ENCODE data around the gene RTL10.

RTL10 gene

DNA sequence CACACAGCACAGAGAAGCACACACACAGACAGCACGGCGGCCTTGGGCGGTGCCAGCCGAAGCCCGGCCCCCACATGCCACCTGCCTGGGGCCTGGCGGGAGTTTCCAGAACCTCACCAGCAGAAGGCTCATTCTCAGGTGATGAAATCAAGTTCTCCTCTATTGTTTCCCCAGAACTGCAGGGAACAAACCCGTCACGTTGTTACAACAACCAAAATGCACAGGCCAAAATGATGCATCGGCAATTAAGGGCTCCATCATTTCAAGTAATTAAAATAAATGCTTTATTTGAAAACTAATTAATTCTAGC lies 30.8 kb downstream of the RTL10 start:
- Histone ChIP-seq H3K4me3 (ENCODE audit: low read depth, low read length) (no peak overlapping the region), H3K27me3 (replicated peaks) (no peaks in the 10 kb centered on the region), H3K27ac (no peak overlapping the region), H3K36me3 (replicated peaks) (no peaks in the 10 kb centered on the region)
- in situ Hi-C loops (cut with HindIII; ENCODE audit: low pct_ligation_motif_present, low sequenced_read_pairs) = no loop called here
- no peak for TF ChIP-seq CTCF (IDR thresholded peaks at IDR 0.05; ENCODE audit: low read depth, low read length, missing control alignments)
- DNase-seq = no peak

- no peak for DNase-seq
- H3K27ac ChIP-seq = no peak overlapping the region
- in situ Hi-C loops (cut with HindIII; ENCODE audit: low pct_ligation_motif_present, low sequenced_read_pairs) = no loop called here
Measured at GRCh38 chr22:19823191-19823901, 31.3 kb downstream of the RTL10 start.

DNA sequence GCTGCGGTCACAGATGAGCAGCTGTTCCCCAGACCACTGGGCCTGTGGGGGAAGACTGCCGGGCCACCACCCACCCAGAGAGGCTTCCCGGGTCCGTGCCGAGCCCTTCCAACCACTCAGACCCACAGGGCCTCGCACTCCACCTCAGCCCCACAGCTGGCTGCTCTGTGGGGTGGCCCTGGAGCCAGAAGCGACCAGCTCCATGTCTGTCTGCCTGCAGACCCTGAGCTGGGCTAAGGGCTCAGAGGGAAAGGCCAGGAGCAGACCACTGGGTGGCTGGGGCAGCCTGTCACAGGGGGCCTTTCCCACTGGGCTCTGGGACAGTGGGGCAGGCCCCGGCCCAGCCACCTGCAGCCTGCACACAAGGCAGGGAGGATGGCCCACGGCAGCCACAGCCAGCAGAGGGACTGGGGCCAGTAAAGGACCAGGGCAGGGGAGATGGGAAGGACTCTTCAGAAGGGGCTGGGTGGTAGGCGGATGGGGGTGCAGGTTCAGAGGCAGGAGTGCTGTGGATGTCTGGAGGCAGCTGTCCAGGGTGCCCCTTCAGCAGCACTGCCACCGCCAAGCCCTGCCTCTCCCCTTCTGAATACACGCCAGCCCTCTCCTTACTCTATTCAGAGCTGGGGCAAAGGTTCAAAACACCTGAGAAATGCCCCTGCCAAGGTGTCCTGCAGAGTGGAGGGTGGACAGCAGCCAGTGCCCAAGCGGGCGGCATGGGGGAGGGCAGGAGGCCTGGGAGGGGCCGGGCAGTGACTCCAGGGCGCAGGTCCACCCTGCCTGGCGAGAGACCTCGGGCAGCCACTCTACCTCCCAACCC lies 32.2 kb downstream of the RTL10 start:
- no peak for DNase-seq
- in situ Hi-C loops (cut with HindIII; ENCODE audit: low pct_ligation_motif_present, low sequenced_read_pairs) = no loop called here
- H3K27me3 ChIP-seq (replicated peaks) = no peaks in the 10 kb centered on the region
- no peaks in the 10 kb centered on the region for H3K36me3 ChIP-seq (replicated peaks)
- H3K27ac ChIP-seq = no peak overlapping the region
- no peak overlapping the region for H3K4me3 ChIP-seq (ENCODE audit: low read depth, low read length)
- no peak for TF ChIP-seq CTCF (IDR thresholded peaks at IDR 0.05; ENCODE audit: low read depth, low read length, missing control alignments)

More at GRCh38 chr22:19823191-19823901, 31.3 kb downstream of the RTL10 start:
- Histone ChIP-seq H3K36me3 (replicated peaks) (no peaks in the 10 kb centered on the region), H3K4me3 (ENCODE audit: low read depth, low read length) (no peak overlapping the region), H3K27me3 (replicated peaks) (no peaks in the 10 kb centered on the region)
- no peak for TF ChIP-seq CTCF (IDR thresholded peaks at IDR 0.05; ENCODE audit: low read depth, low read length, missing control alignments)

DNA sequence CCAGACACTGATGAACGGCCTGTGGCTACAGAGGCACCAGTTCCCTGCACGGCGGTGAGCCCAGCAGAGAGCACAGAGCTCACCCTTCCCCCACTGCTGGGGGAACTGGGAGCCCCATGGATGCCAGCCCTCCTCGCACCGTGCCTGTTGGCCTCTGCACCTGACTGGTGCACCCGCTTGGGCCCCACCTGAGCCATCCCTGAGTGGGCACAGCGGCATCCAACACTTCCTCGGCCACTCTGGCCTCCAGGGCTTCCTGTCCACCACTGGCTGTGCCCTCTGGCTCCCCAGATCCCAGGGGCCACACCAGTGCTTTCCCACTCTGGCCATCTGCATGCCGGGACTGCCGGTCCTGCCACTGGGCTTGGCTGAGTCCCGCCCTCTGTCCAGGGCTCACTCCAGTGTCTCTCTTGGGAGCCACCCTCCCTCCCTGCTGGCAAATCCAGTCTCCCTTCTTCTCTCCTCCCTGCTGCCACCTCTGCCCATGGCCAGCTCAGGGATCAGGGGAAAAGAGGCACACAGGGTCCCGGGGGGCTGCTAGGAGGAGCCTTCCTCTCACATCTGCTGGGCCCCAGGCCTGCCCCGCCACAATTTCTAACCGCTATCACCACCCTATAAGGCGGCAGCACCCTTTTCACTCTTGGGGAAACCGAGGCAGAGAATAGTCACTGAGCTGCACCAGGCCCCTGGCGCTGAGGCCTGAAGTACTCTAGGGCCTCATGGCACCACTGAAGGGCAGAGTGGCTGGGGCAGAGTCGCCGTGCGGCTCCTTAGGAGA lies 33.0 kb downstream of the RTL10 start:
- Histone ChIP-seq H3K36me3 (replicated peaks) (no peaks in the 10 kb centered on the region), H3K27me3 (replicated peaks) (no peaks in the 10 kb centered on the region), H3K27ac (no peak overlapping the region), H3K4me3 (ENCODE audit: low read depth, low read length) (no peak overlapping the region)
- no peak for DNase-seq
- in situ Hi-C loops (cut with HindIII; ENCODE audit: low pct_ligation_motif_present, low sequenced_read_pairs) = no loop called here
- TF ChIP-seq CTCF (IDR thresholded peaks at IDR 0.05; ENCODE audit: low read depth, low read length, missing control alignments) = no peak

DNA sequence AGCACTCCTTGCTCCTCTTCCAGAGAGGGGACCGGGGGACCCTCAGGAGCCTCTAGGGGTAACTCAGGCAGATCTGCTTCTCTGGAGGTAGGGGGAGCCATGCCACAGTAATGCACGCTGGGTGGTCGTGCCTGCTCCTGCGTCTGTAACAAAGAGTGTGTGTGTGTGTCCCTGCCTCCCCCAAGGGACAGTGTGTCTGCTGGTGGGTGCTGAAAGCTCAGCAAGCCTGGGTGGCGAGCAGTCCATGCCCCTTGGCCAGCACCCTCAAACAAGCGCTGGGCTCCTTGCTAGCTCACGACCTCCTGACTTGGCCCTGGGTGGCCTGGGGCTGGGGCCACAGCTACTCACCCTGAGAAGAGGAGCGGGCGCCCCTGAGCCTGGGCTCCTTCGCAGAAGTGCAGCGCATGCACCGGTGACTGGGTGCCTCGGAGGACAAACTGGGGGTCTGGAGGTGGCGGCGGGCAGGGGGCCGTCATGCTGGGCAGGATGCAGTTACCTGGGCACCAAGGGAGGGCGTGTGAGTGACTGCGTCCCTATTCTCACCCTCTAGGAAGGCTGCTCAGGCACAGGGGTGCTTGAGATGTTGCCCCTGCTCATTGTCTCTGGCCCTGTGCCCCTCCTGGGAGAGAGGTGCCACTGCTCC lies 33.7 kb downstream of the RTL10 start:
- in situ Hi-C loops (cut with HindIII; ENCODE audit: low pct_ligation_motif_present, low sequenced_read_pairs) = no loop called here
- Histone ChIP-seq H3K27me3 (replicated peaks) (no peaks in the 10 kb centered on the region), H3K36me3 (replicated peaks) (no peaks in the 10 kb centered on the region), H3K27ac (no peak overlapping the region), H3K4me3 (ENCODE audit: low read depth, low read length) (no peak overlapping the region)
- TF ChIP-seq CTCF (IDR thresholded peaks at IDR 0.05; ENCODE audit: low read depth, low read length, missing control alignments) = peak; percentile 19
- DNase-seq = no peak

All from brain microvascular endothelial cell (primary cell).